GM18861 (cell line): Measurements from ENCODE around the gene SNRNP70.
A peak's percentile ranks its signal among the peaks of the same experiment; 100 is the strongest.
"Not testable (repeated sequence)": the region's sequence is repeated elsewhere in the genome, so short reads cannot be mapped to it uniquely, and the experiment has no call there.

Experiments used
- ATAC-seq: cut with Tn5 transposase; IDR thresholded peaks from one replicate; pipeline ENCODE4 v1.9.1; 2021; ENCODE audit not compliant: unreplicated experiment

Gene SNRNP70

DNA sequence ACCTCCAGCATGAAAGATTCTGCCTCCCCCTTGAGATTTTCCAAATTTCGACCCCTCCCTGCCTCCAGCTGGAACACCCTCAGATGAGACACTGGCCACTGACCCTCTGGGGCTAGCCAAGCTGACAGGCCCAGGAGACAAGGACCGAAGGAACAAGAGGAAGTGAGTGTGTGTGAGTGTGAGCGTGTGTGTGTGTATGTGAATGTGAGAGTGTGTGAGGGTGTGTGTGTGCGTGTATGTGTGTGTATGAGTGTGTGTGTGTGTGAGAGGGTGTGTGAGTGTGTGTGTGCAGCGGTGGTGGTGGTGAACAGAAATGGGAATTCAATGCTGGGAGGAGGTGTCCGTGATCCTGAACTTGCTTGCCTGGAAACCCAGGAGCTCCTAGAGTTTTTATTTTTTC lies 56.1 kb downstream of the SNRNP70 start:
- no peak for ATAC-seq

DNA sequence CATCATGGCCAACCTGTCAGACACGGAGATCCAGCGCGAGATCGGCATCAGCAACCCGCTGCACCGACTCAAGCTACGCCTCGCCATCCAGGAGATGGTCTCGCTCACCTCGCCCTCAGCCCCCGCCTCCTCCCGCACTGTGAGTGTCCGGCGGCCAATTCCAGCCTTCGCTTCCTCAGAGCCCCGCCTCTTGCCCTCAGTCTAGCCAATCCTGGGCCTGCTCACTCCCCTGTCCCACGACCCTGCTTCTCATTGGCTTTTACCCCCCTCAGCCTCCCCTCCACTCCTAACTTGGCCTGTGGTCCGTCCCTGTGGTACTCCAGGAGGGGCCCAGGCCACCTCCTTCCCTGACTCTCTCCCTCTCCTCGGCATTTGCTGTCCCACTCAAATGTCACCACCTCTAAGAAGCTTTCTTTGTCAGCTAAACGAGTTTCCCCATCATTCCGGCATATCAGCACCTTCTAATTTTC lies 57.6 kb downstream of the SNRNP70 start:
- ATAC-seq, result peak; percentile 43

DNA sequence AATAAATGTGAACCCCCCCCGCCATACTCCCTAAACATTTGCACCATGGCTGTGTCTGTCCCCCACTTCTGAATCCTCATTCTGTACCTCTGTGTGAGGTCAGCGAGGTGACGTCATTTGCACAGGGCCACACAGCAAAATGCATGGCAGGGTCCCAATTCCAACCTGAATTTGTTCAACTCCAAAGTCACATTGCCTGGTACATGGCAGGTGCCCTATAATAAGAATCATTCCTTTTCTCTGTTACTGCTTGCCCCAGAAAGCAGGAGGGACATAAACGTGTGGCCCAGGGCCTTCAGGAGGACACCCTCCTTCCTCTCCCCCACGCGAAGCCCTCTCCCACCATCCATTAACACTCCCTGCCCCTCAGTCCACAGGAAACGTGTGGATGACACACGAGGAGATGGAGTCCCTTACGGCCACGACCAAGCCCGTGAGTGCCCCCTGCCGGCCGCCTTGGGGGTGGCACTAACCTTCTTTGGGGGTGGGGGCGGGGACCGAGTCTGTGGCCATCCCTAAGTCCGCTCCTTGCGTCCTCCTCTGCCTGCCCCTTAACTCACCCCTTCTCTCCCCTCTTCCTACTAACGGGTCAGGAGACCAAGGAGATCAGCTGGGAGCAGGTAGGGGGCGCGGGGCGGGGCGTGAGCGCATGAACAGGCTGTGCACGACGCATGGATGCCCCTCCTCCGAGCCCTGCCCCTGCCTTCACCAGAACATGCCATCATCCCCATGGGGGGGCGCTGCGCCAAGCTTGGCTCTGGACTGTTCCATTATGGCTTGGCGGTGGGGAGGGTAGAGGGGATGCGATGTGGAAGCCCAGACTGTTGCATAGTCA lies 60.5 kb downstream of the SNRNP70 start:
- ATAC-seq, result no peak

DNA sequence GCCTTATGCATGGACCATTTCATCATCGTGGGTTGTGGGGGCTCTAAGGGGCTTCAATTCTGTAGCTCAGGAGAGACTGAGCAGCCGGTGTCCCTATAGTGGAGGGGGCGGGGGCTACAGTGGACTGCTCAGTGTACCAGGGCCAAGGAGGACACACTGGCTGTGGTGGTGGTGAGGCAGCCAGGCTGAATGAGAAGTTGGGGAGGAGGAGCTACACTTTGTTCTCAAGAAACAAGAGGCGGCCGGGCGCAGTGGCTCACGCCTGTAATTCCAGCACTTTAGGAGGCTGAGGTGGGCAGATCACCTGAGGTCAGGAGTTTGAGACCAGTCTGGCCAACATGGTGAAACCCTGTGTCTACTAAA lies 61.1 kb downstream of the SNRNP70 start:
- not testable (repeated sequence) for ATAC-seq

DNA sequence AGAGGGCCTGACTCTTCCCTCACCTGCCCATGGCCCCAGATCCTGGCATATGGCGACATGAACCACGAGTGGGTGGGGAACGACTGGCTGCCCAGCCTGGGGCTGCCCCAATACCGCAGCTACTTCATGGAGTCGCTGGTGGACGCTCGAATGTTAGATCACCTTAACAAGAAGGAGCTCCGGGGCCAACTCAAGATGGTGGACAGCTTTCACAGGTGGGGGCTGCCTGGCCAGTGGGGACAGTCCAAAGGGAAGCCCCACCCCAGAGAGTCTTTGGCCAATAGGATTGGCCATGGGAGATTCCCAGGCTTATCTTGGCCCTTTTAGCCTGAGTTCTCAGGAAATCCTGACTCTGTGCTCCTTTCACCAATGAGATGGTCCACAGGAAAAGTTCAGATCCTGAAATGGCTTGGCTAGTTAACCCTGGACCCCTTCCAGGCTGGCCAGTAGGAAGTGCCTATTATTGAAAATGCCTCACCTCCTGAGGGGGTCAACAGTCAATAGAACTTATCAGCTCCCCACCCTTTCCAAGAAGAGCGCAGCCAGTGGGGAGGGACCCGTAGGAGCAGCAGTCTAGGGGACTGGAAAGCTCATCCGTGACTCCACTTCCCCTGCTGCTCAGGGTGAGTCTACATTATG lies 62.9 kb downstream of the SNRNP70 start:
- ATAC-seq, result no peak

DNA sequence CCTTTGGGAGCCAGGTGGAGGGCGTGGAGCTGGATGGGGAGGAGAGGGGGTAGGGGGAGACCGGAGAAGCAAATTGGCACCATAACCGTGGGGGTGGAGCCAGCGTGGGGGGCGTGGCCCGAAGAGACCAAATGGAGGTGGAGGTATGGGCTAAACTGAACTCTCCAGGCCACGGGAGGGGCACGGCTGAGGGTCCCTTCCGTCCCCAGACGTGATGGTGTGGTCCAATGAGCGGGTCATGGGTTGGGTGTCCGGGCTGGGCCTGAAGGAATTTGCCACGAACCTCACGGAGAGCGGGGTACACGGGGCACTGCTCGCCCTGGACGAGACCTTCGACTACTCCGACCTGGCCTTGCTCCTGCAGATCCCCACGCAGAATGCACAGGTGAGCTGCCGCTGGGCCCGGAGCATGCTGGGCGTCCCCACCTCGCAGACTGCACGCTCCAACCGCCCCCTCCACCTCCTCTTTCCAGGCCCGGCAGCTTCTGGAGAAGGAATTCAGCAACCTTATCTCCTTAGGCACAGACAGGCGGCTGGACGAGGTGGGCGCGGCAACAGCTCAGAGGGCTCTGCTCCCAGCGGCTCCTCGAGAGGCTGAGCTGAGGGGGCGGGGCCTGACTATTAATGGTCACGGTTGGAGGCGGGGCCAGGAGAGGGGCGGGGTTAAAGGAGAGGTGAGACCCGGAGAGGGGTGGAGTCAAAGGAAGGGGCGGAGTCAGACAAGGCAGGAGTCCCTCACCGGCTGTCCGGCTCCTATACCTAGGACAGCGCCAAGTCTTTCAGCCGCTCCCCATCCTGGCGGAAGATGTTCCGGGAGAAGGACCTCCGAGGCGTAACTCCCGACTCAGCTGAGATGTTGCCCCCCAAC lies 63.8 kb downstream of the SNRNP70 start:
- no peak for ATAC-seq

DNA sequence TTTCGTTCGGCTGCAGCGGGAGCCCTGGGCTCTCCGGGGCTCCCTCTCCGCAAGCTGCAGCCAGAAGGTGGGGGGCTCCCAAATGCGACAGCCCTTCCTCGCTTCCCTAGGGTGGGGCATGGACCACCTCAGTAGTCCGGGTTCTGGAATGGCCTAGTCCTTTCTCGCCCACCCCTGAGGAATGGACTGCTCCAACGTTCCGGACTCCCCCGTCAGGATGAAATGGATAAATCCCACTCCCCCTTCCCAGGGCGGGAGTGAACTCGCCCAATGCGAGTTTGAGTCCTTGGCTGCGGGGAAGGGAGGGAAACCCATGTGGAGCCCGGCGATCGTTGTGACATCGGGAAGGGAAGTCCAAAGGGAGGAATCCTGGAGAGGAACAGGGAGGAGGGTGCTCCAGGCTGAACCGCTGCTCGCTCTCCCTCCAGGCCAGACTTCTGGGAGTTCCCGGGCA lies 64.4 kb downstream of the SNRNP70 start:
- no peak for ATAC-seq

DNA sequence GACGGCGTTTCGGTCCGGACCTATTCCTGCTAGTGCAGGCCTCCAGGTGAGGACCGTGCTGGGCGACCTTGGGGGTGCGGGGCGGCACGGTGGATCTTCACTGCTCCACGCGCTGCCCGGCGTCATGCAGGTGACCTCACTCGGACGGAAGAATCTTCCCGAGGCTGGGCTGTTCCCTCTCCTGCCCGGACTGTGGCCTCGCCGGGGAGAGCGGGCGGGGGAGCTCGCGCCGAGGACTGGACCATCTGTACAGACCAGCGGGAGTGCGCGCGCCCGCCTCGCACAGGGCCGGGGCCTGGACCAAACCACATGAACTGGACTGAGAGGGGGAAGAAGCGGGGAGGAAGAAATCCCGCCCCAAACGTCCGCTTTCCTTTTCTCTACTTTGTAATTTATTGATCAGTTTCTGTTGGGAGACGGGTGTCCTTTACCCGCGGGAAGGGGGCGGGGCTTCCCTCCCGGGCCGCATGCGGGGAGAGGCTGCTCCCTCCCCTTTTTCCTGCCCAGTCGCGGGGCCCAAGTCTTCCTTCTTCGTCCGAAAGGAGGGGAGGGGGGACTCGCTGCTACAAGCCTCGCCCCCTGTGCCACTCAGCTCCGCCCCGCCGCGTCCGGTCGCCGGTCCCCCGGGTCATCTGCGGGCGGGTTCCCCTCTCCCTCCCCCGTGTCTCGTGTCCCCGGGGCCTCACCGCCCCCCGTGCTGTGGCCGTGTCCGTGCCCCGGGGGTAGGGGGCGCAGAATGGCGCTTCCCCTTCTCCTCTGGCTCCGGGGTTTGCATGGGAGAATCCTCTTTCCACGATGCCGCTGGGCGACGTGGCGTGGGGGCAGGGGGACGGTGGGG lies 65.1 kb downstream of the SNRNP70 start:
- no peak for ATAC-seq

DNA sequence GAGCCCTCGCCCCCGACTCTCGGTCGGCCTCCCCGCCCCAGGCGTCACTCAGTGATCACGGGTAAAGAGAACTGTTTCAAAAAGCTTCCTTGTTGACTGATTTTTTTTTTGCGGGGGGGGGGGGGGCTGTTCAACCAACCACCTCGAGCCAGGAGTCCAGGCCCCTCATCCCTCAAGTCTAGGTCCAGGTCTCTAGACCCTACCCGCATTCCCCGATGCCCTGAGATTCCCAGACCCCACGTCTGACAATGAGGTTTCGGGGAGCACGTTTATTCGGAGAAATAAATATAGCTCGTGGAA lies 65.6 kb downstream of the SNRNP70 start:
- ATAC-seq, result no peak

DNA sequence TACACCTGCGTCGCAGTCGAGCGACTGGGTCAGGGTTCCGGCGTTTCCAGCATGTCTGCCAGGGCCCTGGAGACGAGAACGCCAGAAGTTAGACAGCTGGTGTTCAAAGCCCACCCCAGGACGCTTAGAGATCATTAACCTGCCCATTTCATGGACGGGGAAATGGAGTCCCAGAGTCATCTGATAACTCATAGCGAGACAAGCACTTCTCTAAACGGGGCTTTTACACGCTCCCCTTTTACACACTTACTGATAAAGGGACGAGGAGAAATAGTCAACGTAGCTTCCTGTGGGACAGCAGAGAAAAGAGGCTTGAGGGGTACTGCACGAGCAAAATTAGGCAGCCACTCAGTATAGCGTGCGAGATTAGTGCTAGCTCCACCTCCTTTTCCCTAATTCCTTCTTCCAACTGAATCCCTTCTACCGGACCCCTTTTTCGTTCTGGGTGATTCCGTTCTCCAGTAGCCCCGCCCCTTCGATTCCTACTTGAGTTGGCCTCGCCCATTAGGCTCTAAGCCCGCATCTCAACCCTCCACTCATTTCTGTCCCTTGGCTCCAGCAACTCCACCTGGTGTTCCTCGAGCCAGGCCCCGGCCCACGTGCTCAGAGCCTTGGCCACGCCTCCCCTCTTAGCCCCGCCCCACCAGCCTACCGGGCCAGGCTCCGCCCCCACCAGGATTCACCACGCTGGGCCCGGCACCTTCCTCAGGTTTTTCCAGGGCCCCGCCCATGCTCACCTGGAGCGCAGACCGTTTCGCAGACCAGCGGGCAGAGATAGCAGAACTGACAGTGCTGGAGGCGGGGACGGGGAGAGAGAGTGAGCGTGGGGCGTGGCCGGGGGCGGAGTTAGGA lies 66.2 kb downstream of the SNRNP70 start:
- no peak for ATAC-seq

DNA sequence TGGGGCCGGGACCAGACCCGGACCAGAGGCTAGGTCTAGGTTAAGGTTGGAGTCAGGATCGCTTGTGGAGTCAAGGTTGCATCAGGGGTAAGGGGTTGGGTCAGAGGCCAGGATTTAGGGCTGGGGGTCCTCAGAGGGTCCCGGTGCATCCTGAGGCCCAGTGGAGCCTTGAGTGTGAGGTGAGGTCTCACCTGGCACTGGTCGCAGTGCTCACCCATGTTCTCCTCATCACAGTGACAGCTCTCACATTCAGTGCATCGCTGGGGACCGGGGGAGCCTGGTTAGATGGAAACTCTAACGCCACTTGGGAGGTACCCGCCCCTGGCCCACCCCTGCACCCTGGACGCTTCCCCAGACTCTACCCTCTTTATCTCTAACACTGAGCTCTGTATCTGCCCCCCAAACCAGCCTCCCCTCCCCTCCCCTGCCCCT lies 66.9 kb downstream of the SNRNP70 start:
- no peak for ATAC-seq

DNA sequence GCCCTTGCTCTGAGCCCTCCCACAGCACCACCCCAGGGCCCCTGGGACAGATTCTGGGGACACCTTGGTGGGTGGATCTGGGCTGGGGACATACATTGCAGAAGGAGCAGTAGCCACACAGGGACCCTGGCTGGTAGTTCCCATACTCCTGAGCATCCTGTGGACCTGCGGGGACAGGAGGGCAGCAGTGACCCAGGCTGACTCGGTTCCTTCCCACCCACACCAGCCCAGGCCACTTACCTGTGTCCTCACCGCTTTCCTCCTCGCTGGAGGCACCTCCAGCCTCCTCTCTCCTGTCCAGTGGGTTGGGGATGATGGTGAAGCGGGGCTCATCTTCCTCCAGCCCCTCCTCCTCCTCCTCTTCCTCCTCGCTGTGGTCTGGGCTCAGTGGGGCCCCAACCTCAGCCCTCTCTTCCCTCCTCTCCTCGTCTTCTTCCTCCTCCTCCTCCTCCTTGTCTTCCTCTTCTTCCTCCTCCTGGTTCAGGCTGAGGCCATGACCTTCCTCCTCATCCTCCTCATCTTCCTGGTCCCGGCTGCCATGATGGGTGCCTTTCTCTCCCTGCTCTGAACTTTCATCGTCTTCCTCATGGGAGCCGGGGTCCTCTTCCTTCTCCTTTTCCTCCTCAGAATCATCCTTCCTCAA lies 68.0 kb downstream of the SNRNP70 start:
- no peak for ATAC-seq

DNA sequence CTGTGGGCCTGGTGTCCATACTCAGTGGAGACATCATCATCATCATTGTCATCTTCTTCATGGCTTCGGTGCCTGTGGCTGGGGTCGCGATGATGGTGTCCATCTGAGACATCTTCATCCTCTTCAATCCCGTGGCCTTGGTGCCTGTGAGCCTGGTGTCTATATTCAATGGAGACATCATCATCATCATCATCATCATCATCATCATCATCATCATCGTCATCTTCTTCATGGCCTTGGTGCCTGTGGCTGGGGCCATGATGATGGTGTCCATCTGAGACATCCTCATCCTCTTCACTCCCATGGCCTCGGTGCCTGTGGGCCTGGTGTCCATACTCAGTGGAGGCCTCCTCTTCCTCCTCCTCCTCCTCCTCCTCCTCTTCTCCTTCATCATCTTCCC lies 69.0 kb downstream of the SNRNP70 start:
- ATAC-seq, result no peak

DNA sequence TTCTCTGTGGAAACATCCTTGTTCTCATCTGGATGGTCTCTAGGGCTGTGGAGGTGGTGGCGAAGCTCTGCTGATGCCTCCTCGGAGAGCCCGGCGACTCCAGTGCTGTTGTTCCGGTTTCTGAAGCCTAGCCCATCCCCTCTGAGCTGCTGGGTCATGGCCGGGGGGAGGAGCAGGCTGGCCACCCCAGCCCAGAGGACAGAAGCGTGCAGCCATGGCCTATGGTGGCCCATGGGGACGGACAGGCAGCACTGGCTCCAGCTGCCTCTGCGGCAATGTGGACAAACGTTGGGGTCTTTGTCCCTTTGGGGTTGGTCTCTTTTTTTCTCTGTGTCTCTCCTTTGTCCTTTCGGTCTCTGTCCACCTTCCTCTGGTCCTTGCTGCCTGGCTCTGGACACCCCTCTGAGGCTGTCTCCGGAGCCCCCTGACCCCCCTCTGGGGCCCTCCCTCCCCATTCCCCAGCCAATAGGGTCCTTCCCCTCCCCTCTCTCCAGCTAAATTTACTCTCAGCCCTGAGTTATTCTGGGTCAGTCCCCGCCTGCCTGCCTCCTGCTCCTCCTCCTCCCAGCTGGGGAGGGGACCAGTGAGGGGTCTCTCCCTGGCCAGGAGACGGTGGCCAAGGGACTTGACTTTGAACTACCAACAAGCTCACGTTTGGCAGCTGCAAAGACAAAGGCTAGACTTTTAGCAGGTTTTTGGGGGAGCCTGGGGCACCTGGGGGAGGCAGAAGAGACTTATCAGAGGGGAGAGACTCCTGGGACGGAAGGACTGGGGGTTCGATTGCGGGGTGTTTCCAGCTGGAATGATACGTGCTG lies 70.0 kb downstream of the SNRNP70 start, which contains the start of gene HRC:
TSS of gene HRC (minus strand) at position 392 of the 815 bp plus-strand sequence. CDS start at position 233, 159 bp downstream.
- ATAC-seq, result no peak

DNA sequence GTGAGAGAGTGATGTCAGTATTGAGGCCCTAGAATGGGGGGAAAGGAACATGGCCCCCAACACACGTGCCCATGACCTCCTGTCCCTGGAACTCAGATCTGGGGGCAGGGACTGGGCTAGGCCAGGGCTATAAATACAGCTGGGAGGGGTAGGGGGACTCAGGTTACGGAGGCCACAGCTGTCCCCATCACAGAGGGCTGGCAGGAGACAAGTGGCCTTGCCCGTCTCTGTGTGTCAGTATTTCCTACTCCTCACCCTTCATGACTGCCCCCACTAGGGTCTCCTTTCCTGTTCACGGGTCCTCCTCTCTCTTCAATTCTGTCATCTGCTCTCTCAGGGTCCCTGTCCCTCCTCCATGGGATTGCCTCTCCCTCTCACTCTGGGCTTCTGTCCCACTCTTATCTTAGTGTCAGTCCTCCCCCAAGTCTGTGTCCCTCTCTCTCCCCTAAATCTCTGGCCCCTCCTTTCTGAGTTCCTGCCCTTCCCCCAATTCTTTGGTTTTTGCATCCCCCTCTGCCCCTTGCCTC lies 70.6 kb downstream of the SNRNP70 start:
- no peak for ATAC-seq

DNA sequence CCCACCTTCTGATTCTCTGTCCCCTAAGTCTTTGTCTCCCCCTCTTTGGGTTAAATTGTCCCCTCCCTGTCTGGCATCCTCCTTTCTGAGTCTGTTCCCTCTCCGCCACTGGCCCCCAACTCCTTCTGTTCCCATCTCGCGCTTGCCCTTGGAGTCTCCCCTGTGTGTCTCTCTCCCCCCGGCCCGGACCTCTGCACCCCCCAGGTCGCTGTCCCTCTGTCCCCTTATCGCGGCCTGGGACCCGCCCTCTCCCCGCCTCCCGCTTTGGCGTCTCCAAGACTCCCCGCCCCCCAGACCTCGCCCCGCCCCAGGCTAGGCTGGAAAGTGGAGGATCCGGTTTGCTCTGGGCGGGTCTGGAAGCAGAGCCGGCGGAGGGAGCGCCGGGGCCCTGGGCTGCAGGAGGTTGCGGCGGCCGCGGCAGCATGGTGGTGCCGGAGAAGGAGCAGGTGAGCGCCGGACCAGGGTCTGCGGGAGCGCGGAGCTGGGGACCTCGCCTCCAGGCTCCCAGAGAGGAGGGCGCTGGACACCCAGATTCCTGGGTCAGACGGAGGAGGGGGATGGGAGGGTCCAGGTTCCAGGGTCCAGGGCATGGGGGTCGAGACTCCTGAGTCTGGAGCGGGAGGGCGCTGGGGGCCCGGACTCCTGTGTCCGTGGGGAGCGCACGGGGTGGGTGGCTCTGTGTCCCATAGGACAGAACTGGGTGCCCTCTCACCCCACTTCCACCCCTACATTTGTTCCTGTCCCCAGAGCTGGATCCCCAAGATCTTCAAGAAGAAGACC lies 72.4 kb downstream of the SNRNP70 start, which contains the start of gene TRPM4:
TSS of gene TRPM4 (plus strand) at position 348 of the 780 bp plus-strand sequence. CDS start at position 423, 75 bp downstream.
- no peak for ATAC-seq
